NT2/D1 (cell line): ENCODE data around the gene CKS1B.

Source experiments
- DNase-seq: peaks from one replicate; pipeline ENCODE4 v3.0.0-alpha.2; 2011; ENCODE audit warnings: low read depth, low spot score
- H3K27me3 ChIP-seq: 2 replicates; pipeline ENCODE4 v1.6.0; 2011; ENCODE audit warnings: mild to moderate bottlenecking; ENCODE audit not compliant: insufficient read length, insufficient read depth
- H3K36me3 ChIP-seq: 2 replicates; pipeline ENCODE4 v1.6.1; 2011; ENCODE audit warnings: mild to moderate bottlenecking, low read length, mixed read lengths; ENCODE audit not compliant: insufficient read depth, insufficient read length
- H3K4me1 ChIP-seq: 2 replicates; pipeline ENCODE4 v1.5.1; 2011; ENCODE audit not compliant: insufficient read depth, insufficient read length
- H3K4me3 ChIP-seq: 2 replicates; pipeline ENCODE4 v1.5.1; 2011; ENCODE audit warnings: low read depth; ENCODE audit not compliant: insufficient read length
- H3K9ac ChIP-seq: 2 replicates; pipeline ENCODE4 v1.6.0; 2011; ENCODE audit warnings: low read depth; ENCODE audit not compliant: insufficient read length
- H3K9me3 ChIP-seq: 2 replicates; pipeline ENCODE4 v1.5.1; 2011; ENCODE audit warnings: mild to moderate bottlenecking, low read length; ENCODE audit not compliant: insufficient read depth
- SUZ12 ChIP-seq: IDR thresholded peaks from 2 replicates; pipeline ENCODE4 v1.6.1; 2011; ENCODE audit not compliant: insufficient read length, insufficient read depth; ENCODE audit errors: extremely low read depth
- YY1 ChIP-seq: IDR thresholded peaks from 2 replicates; pipeline ENCODE4 v1.6.1; 2011; ENCODE audit not compliant: insufficient read length, insufficient read depth
- ZNF274 ChIP-seq: IDR thresholded peaks from 2 replicates; pipeline ENCODE4 v1.6.1; 2011; ENCODE audit warnings: mild to moderate bottlenecking, low read depth, low read length

The CKS1B gene

DNA sequence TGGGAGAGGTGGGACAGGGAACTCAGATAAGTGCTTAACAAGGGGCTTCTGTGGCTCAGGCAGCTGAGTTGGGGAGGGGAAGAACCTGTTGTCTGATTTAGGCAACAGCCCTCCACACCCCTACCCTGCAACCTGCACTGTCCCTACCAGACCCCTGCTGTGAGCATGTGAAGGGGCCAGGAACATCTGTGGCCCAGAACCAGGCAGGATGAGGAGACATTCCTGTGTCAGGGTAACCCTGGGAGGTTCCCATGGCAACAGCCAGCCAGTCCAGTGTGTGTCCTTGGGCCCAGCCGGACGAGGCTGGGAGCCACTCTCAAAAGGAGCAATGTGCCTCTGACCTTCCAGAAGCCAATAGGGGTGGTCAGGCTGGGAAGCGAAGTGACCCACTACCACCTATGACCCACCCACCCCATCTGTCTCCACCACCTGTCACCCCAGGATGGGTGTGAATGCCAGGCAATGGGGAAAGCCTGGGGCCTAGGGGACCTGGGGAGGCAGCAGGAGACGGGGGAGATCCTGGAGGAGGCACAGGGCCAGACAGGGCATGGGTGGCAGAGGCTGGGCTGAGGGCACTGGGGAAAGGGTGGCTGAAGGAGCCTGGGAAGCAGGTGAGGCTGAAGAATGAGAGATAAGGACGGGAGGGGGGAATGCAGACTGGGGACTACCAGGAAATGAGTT is 33.0 kb upstream of the CKS1B start:
- Histone ChIP-seq H3K4me1 (peaks cover 29% of the 10 kb centered on the region), H3K4me3 (no peak overlapping the region), H3K9me3 (no peaks in the 10 kb centered on the region), H3K36me3 (peaks cover 9% of the 10 kb centered on the region), H3K27me3 (no peaks in the 10 kb centered on the region), H3K9ac (no peak overlapping the region)
- DNase-seq, result peak; percentile 28
- no peak for TF ChIP-seq SUZ12
- no peak for TF ChIP-seq ZNF274
- no peak for TF ChIP-seq YY1

DNA sequence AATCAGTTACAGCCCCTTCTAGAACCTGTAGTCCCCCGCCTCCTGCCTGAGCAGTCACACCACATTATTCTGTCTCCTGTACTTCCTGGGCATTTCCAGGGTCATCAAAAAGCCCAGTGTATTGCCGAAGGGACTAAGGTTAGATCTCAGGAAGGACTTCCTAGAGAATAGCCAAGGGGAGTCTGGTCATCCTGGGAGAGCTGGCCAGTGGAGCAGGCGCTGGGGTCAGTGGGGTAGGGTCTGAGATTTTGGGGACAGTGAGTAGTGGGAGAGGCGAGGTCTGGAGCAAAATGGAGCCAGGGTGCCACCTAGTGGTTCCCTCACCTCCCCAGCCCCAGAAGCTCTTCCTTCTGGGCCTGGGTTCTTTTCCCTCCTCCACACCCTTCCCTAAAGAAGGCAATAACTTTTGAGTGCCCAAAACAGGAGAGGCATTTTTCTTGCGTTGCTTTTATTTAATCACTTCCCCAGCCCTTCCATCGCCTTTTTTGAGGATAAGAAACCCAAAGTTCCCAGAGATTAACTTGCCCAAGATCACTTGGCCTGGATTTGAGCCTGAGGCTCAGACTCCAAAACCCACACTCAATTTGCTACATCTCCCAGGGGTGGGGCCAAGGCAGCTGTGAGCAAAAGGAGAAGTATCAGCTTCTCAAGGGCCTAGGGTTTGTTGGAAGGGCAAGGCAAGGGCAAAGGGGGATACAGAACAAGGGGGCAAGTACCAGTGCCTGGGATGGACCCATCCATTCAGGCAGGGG is 30.7 kb upstream of the CKS1B start:
- H3K27me3 ChIP-seq, result no peaks in the 10 kb centered on the region
- TF ChIP-seq ZNF274, result no peak
- TF ChIP-seq YY1, result no peak
- TF ChIP-seq SUZ12, result no peak
- H3K4me1 ChIP-seq, result peaks cover 34% of the 10 kb centered on the region
- peak; percentile 48 for DNase-seq
- no peak overlapping the region for H3K4me3 ChIP-seq
- peak overlapping the region; percentile 36 for H3K9ac ChIP-seq
- H3K36me3 ChIP-seq, result peaks cover 21% of the 10 kb centered on the region
- H3K9me3 ChIP-seq, result no peaks in the 10 kb centered on the region

DNA sequence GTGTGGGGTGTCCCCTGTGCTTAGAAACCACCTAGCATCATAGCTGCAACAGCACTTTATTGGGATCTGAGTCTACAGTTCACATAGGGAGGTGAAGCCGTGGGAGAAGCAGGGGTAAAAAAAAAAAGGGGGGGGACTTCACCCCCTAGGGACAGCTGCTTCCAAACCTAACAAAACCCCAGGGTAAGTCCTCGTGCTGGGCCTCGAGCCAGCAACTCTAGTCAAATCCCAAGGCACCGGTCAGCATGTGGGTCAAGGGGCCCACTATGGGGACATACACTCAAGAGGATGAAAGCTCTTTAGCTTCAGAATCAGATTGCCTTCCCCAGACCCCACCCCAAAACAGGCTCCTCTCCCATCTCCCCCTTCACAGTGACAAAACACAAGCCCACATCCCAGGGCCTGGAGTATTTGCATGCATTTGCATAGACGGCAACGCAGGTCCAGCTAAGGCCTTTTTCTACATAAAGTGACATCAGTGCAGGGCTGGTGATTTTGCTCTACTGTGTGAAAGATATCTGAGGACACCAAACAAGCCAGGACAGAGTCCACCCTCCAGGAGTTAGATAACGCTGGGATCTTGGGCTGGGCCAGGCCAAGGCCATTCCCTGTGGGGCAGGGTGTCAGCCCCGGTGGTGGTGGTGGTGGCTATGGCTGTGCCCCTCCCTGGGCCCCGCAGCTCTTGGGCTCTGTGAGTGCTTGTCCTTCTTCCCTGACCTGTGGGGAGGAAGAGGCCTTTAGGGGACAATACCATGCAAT is 29.9 kb upstream of the CKS1B start:
- no peak for TF ChIP-seq SUZ12
- TF ChIP-seq ZNF274, result no peak
- TF ChIP-seq YY1, result no peak
- Histone ChIP-seq H3K4me3 (no peak overlapping the region), H3K9ac (peak overlapping the region; percentile 36), H3K4me1 (peaks cover 34% of the 10 kb centered on the region), H3K27me3 (no peaks in the 10 kb centered on the region), H3K9me3 (no peaks in the 10 kb centered on the region), H3K36me3 (peaks cover 21% of the 10 kb centered on the region)
- DNase-seq, result no peak

DNA sequence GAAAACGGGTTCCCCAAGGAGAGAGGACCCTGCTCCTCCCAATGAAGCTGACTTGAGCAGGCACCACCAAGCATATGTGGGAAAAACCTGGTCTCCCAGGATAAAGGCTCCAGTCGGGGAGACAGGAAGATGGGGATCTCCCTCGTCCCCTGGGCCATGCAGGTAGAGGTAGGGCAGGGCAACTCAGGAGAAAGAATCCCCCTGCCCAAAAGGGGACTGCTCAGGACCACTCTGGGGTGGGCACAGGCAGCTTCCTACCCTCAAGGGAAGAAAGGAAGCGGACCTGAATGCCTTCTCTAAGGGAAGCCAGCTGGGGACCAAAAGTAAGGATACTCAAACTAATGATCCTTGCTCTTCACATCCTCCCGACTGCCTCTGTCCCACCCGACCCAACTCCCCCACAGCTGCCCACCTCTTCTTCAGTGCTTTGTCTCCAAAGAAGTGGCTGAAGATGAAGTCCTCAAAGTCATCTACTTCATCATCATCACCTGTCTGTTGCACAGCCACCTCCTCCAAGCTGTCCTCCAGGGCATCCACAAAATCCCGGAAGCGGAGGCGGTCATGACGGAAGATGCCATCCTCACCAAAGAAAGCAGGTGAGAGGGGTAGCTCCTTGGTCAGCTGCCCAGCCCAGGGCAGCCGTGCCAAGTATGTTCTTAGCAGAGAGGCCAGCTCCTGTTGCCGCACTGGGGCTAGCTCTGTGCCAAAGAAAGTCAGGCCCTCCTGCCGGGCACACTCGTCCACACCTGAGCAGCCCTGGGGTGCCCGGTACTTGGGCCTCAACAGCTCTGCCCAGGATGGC is 29.1 kb upstream of the CKS1B start:
- Histone ChIP-seq H3K27me3 (no peaks in the 10 kb centered on the region), H3K36me3 (peaks cover 22% of the 10 kb centered on the region), H3K9me3 (no peaks in the 10 kb centered on the region), H3K4me1 (peaks cover 29% of the 10 kb centered on the region), H3K9ac (no peak overlapping the region), H3K4me3 (no peak overlapping the region)
- no peak for DNase-seq
- no peak for TF ChIP-seq SUZ12
- no peak for TF ChIP-seq YY1
- no peak for TF ChIP-seq ZNF274

DNA sequence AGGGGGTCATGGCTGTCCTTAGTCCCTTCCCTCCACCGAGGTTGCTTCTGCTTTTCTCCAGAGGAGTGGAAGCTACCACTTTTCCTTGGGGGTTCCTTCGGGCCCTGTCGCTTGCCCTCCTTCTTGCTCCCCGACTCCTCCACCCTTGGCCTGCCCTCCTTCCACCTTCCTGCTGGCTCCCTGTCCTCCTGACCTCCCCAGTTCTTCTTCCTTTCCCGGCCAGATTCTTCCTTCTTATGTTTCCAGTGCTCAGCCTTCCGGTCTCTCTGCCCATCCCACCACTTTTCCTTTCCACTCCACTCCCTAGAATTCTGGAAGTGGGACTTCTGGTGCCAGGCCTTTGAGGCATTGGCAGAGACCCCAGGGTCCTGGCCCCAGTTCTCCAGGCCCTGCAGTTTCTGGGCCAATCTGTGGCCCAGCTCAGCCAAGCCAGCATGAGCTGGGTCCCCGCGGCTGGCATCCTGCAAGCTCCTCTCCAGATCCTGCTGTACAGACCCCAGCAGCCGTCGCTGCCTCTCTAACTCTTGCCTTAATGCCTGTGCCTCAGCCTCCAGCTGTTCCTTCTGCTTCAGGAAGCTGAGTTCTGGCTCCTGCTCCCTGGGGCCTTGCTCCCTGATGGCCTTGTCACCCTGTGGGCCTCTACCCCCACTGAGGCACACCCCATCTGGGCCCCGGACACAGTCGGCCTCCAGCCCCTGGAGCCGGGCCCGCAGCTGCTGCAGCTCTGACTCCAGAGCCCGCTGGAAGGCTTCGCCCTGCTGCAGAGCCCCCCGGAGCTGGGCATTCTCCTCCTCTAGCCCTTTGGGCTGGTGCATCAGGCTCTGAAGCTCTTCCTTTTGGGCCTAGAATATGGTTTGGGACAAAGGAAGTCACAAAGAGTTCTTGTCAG is 28.3 kb upstream of the CKS1B start:
- peaks cover 31% of the 10 kb centered on the region for H3K36me3 ChIP-seq
- peaks cover 25% of the 10 kb centered on the region for H3K4me1 ChIP-seq
- no peak for TF ChIP-seq YY1
- no peak for TF ChIP-seq ZNF274
- no peak for TF ChIP-seq SUZ12
- no peaks in the 10 kb centered on the region for H3K27me3 ChIP-seq
- no peak for DNase-seq
- no peak overlapping the region for H3K4me3 ChIP-seq
- H3K9me3 ChIP-seq, result no peaks in the 10 kb centered on the region
- no peak overlapping the region for H3K9ac ChIP-seq

DNA sequence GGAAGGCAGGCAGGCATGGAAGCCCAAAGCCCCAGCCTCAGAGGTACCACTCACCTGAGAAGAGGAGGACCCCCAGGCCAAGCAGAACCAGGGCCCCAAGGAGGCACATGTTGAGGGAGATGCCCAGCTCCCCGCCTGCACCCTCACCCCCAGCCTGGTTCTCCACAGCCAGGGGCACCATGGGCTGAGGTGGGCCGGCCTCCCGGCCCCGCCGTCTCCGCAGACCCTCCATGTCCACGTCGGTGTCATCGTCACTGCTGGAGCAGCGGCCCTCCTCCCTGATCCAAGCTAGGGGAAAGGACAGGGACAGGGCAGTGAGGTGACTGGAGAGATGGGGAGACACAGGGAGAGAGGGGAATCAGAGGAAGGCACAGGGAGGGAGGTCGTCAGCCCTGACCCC is 26.4 kb upstream of the CKS1B start:
- Histone ChIP-seq H3K9me3 (no peaks in the 10 kb centered on the region), H3K4me3 (no peak overlapping the region), H3K36me3 (peaks cover 34% of the 10 kb centered on the region), H3K4me1 (peaks cover 10% of the 10 kb centered on the region), H3K27me3 (no peaks in the 10 kb centered on the region), H3K9ac (no peak overlapping the region)
- no peak for DNase-seq
- TF ChIP-seq ZNF274 (no peak), SUZ12 (no peak), YY1 (no peak)
